AG09319 (cell line): ENCODE results near the gene SIGLECL1.
"Not testable (repeated sequence)": the region's sequence is repeated elsewhere in the genome, so short reads cannot be mapped to it uniquely, and the experiment has no call there.

Source experiments
- DNase-seq: peaks from one replicate; pipeline ENCODE4 v3.0.0-alpha.2; 2010; ENCODE audit warnings: low read depth; ENCODE audit errors: extremely low read depth
- CTCF ChIP-seq: IDR thresholded peaks from 2 replicates; pipeline ENCODE4 v1.5.1; 2011; ENCODE audit warnings: low read depth, mild to moderate bottlenecking, inconsistent platforms, low read length, moderate library complexity

Gene SIGLECL1

GRCh38 chr19:51250786-51251467 is at the start of gene SIGLECL1:
SIGLECL1 (plus strand) TSS chr19:51251080; CDS start chr19:51264073, 12,993 bp downstream.
- DNase-seq = no peak
- no peak for TF ChIP-seq CTCF

GRCh38 chr19:51201712-51202111 is 49.2 kb upstream of the SIGLECL1 start:
- no peak for DNase-seq
- no peak for TF ChIP-seq CTCF

- DNase-seq = no peak
- TF ChIP-seq CTCF = no peak
These were observed 47.0 kb upstream of the SIGLECL1 start for GRCh38 chr19:51203916-51204315.

- no peak for DNase-seq
- TF ChIP-seq CTCF = no peak
These were observed 46.6 kb upstream of the SIGLECL1 start for GRCh38 chr19:51204321-51204720.

- DNase-seq = no peak
- TF ChIP-seq CTCF = no peak
These were observed 43.1 kb upstream of the SIGLECL1 start for GRCh38 chr19:51207747-51208146.

- TF ChIP-seq CTCF = no peak
- DNase-seq = no peak
These were observed 40.6 kb upstream of the SIGLECL1 start for GRCh38 chr19:51210191-51210784.

GRCh38 chr19:51210874-51211361 is 40.0 kb upstream of the SIGLECL1 start:
- DNase-seq = not testable (repeated sequence)
